Measurements from ENCODE around the gene B4GALT5.
"Not testable (repeated sequence)": the region's sequence is repeated elsewhere in the genome, so short reads cannot be mapped to it uniquely, and the experiment has no call there.

Gene B4GALT5

DNA sequence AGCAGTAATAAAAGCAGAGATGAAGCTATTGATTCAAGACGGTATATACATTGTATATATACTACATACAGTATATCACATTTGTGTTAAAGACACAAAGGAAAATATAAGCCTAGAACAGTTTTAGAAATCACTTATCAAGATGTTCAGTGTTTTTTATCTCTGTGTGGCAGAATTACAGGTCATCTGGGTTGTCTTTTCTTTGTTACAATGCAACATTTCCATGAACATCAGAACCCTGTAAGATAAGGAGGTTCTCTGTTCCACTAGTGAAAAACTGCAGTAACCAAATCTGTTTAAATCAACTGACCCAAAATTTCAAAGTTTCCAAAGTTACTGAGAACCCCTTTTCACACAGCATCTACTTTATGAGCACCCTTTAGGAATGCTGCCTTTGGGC, 42.2 kb downstream of the B4GALT5 start:
- Histone ChIP-seq H3K9me3 (ENCODE audit: insufficient read depth, low read depth, low read length) (no peaks in the 10 kb centered on the region), H3K9me2 (replicated peaks; ENCODE audit: low read depth, low read length) (no peaks in the 10 kb centered on the region), H4K20me1 (ENCODE audit: insufficient read depth, low read length, poor library complexity, severe bottlenecking) (peaks cover 15% of the 10 kb centered on the region), H3K4me3 (ENCODE audit: low read length, poor library complexity, severe bottlenecking) (no peak overlapping the region), H3K9ac (ENCODE audit: low read depth, low read length, poor library complexity, severe bottlenecking) (no peak overlapping the region), H3K4me1 (ENCODE audit: insufficient read depth, low read length, poor library complexity, severe bottlenecking) (peaks cover 27% of the 10 kb centered on the region), H3F3A (ENCODE audit: low read depth) (peaks cover 2% of the 10 kb centered on the region; the same call in 1 of the 2 replicates), H3K27me3 (ENCODE audit: insufficient read depth, low read length, poor library complexity, severe bottlenecking) (no peaks in the 10 kb centered on the region), H3K4me2 (ENCODE audit: low read depth, low read length, poor library complexity, severe bottlenecking) (no peak overlapping the region), H3K79me2 (ENCODE audit: insufficient read depth, low read length) (peaks cover 82% of the 10 kb centered on the region), H2AFZ (ENCODE audit: low read length) (no peak overlapping the region), H3K36me3 (ENCODE audit: insufficient read depth, low read length) (no peaks in the 10 kb centered on the region)
- no peak for TF ChIP-seq EZH2phosphoT487 (IDR thresholded peaks at IDR 0.05; ENCODE audit: borderline replicate concordance)
- TF ChIP-seq, protein P1, sequence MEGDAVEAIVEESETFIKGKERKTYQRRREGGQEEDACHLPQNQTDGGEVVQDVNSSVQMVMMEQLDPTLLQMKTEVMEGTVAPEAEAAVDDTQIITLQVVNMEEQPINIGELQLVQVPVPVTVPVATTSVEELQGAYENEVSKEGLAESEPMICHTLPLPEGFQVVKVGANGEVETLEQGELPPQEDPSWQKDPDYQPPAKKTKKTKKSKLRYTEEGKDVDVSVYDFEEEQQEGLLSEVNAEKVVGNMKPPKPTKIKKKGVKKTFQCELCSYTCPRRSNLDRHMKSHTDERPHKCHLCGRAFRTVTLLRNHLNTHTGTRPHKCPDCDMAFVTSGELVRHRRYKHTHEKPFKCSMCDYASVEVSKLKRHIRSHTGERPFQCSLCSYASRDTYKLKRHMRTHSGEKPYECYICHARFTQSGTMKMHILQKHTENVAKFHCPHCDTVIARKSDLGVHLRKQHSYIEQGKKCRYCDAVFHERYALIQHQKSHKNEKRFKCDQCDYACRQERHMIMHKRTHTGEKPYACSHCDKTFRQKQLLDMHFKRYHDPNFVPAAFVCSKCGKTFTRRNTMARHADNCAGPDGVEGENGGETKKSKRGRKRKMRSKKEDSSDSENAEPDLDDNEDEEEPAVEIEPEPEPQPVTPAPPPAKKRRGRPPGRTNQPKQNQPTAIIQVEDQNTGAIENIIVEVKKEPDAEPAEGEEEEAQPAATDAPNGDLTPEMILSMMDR (conservative IDR thresholded peaks at IDR 0.05; ENCODE audit: low read length) = no peak

DNA sequence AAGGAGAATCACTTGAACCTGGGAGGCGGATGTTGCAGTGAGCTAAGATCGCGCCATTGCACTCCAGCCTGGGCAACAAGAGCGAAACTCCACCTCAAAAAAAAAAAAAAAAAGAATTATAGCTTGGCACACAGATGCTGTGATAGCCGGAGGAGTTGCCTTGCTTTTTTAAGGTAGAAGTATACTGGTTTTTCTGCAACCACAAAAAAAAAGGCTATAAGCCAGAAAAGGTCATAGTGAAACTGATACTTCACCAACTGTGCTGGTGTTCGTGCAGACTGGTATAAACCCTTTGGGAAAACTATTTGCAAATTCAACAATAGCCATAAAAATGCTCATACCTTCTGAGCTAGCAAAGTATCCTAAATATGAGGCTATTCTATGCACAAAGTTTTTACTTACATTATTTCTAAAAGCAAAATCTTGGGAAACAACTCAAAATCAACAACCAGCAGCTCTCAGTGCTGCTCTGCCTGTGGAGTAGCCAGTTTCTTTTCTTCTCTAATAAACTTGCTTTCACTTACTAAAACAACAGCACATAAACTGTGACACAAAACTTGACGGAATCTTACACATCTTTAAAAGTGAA, 44.0 kb downstream of the B4GALT5 start:
- H3K4me3 ChIP-seq (ENCODE audit: low read length, poor library complexity, severe bottlenecking) = no peak overlapping the region
- peaks cover 6% of the 10 kb centered on the region for H4K20me1 ChIP-seq (ENCODE audit: insufficient read depth, low read length, poor library complexity, severe bottlenecking)
- H3K79me2 ChIP-seq (ENCODE audit: insufficient read depth, low read length) = peaks cover 82% of the 10 kb centered on the region
- H3K36me3 ChIP-seq (ENCODE audit: insufficient read depth, low read length) = no peaks in the 10 kb centered on the region
- peaks cover 12% of the 10 kb centered on the region for H3K4me1 ChIP-seq (ENCODE audit: insufficient read depth, low read length, poor library complexity, severe bottlenecking)
- no peaks in the 10 kb centered on the region for H3F3A ChIP-seq (ENCODE audit: low read depth)
- H3K9me2 ChIP-seq (replicated peaks; ENCODE audit: low read depth, low read length) = no peaks in the 10 kb centered on the region
- TF ChIP-seq EZH2phosphoT487 (IDR thresholded peaks at IDR 0.05; ENCODE audit: borderline replicate concordance) = no peak
- TF ChIP-seq, protein P1 (conservative IDR thresholded peaks at IDR 0.05; ENCODE audit: low read length) = no peak
- H3K4me2 ChIP-seq (ENCODE audit: low read depth, low read length, poor library complexity, severe bottlenecking) = peak overlapping the region; percentile 7
- H3K9ac ChIP-seq (ENCODE audit: low read depth, low read length, poor library complexity, severe bottlenecking) = no peak overlapping the region
- no peaks in the 10 kb centered on the region for H3K9me3 ChIP-seq (ENCODE audit: insufficient read depth, low read depth, low read length)
- H2AFZ ChIP-seq (ENCODE audit: low read length) = no peak overlapping the region
- H3K27me3 ChIP-seq (ENCODE audit: insufficient read depth, low read length, poor library complexity, severe bottlenecking) = no peaks in the 10 kb centered on the region

DNA sequence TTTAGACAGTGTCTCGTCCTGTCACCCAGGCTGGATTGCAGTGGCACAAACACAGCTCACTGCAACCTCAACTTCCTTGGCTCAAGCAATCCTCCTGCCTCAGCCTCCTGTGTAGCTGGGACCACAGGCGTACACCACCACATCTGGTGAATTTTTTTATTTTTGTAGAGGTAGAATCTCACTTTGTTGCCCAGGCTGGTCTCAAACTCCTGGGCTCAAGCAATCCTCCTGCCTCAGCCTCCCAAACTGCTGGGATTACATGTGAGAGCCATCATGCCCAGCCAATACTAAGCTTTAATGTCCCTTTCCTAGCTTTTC, 44.8 kb downstream of the B4GALT5 start:
- H3K9ac ChIP-seq (ENCODE audit: low read depth, low read length, poor library complexity, severe bottlenecking); H3F3A ChIP-seq (ENCODE audit: low read depth); H3K27me3 ChIP-seq (ENCODE audit: insufficient read depth, low read length, poor library complexity, severe bottlenecking); H3K9me3 ChIP-seq (ENCODE audit: insufficient read depth, low read depth, low read length); H4K20me1 ChIP-seq (ENCODE audit: insufficient read depth, low read length, poor library complexity, severe bottlenecking); H2AFZ ChIP-seq (ENCODE audit: low read length); H3K4me2 ChIP-seq (ENCODE audit: low read depth, low read length, poor library complexity, severe bottlenecking); H3K36me3 ChIP-seq (ENCODE audit: insufficient read depth, low read length); H3K9me2 ChIP-seq (replicated peaks; ENCODE audit: low read depth, low read length); H3K4me3 ChIP-seq (ENCODE audit: low read length, poor library complexity, severe bottlenecking): not testable (repeated sequence)
- Histone ChIP-seq H3K79me2 (ENCODE audit: insufficient read depth, low read length) (peaks cover 84% of the 10 kb centered on the region), H3K4me1 (ENCODE audit: insufficient read depth, low read length, poor library complexity, severe bottlenecking) (peaks cover 12% of the 10 kb centered on the region)

DNA sequence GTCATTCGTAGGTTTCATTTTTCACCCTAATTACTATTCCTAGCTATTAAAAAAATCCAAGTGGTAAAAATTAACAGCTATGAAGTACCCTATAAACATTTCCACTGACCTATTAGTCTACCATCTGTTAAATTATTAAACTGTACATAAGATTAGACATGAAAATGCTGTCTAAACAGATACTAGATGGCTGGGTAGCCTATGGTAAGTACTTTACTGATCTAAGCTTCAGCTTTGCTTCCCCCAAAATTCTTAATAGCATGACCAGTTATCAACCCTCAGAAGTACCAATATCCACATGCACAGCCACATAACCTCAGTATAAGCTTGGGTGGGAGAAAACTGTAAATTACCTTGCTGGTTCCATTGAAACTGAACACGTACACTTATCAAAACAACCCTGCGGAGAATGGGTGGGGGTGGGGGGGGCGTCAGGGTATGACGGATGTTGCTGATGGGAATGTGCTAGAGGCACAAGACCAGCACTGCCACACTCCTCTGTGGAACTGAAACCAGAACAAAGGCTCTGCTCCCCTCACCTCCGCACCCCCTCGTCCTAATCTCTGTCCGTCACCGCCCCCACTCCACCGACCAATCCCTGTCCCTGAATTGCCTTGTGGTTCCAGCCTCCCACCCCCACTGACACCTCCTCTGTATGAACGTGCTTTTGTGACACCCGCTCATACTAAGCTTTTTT, 45.3 kb downstream of the B4GALT5 start:
- Histone ChIP-seq H3K4me1 (ENCODE audit: insufficient read depth, low read length, poor library complexity, severe bottlenecking) (peaks cover 12% of the 10 kb centered on the region), H4K20me1 (ENCODE audit: insufficient read depth, low read length, poor library complexity, severe bottlenecking) (peaks cover 5% of the 10 kb centered on the region), H3F3A (ENCODE audit: low read depth) (no peaks in the 10 kb centered on the region), H3K79me2 (ENCODE audit: insufficient read depth, low read length) (peaks cover 82% of the 10 kb centered on the region), H3K4me2 (ENCODE audit: low read depth, low read length, poor library complexity, severe bottlenecking) (no peak overlapping the region), H3K27me3 (ENCODE audit: insufficient read depth, low read length, poor library complexity, severe bottlenecking) (no peaks in the 10 kb centered on the region), H3K9me2 (replicated peaks; ENCODE audit: low read depth, low read length) (no peaks in the 10 kb centered on the region), H3K9ac (ENCODE audit: low read depth, low read length, poor library complexity, severe bottlenecking) (no peak overlapping the region), H3K36me3 (ENCODE audit: insufficient read depth, low read length) (no peaks in the 10 kb centered on the region), H3K4me3 (ENCODE audit: low read length, poor library complexity, severe bottlenecking) (no peak overlapping the region), H3K9me3 (ENCODE audit: insufficient read depth, low read depth, low read length) (no peaks in the 10 kb centered on the region), H2AFZ (ENCODE audit: low read length) (no peak overlapping the region)
- no peak for TF ChIP-seq EZH2phosphoT487 (IDR thresholded peaks at IDR 0.05; ENCODE audit: borderline replicate concordance)
- TF ChIP-seq, protein P1 (conservative IDR thresholded peaks at IDR 0.05; ENCODE audit: low read length) = no peak

All from Loucy (cell line).